Measurements from ENCODE around the gene GPR107.

GPR107 gene

DNA sequence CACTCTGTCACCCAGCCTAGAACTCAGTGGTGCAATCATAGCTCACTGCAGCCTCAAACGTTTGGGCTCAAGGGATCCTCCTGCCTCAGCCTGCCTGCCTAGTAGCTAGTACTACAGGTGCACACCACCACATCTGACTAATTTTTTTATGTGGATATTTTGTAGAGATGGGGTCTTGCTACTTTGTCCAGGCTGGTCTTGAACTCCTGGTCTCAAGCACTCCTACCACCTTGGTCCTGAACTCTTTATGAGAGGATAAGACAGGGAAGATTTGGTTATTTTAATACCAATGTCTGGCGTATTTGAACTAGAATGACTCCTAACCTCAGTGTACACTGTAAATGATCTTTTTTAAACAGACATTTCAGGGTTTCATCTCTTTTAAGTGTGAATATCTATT, 9.0 kb downstream of the GPR107 start:
- TF ChIP-seq, protein P1, sequence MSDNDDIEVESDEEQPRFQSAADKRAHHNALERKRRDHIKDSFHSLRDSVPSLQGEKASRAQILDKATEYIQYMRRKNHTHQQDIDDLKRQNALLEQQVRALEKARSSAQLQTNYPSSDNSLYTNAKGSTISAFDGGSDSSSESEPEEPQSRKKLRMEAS (IDR thresholded peaks at IDR 0.05): no peak
- TF ChIP-seq RAD21 (IDR thresholded peaks at IDR 0.05; ENCODE audit: low read depth) (no peak), TEAD4 (IDR thresholded peaks at IDR 0.05) (no peak), TCF12 (IDR thresholded peaks at IDR 0.05; ENCODE audit: low read depth) (no peak), CREB1 (IDR thresholded peaks at IDR 0.05; ENCODE audit: low read depth) (no peak), TAF1 (IDR thresholded peaks at IDR 0.05; ENCODE audit: low read depth) (no peak), EP300 (IDR thresholded peaks at IDR 0.05; ENCODE audit: borderline replicate concordance) (no peak), ZBTB7A (IDR thresholded peaks at IDR 0.05; ENCODE audit: low read depth) (no peak), NFIC (IDR thresholded peaks at IDR 0.05) (no peak), YY1 (IDR thresholded peaks at IDR 0.05; ENCODE audit: low read depth) (no peak), FOXM1 (IDR thresholded peaks at IDR 0.05; ENCODE audit: borderline replicate concordance, low read depth) (no peak), EGR1 (IDR thresholded peaks at IDR 0.05) (no peak), CEBPB (IDR thresholded peaks at IDR 0.05) (no peak)
- TF ChIP-seq, protein P2, sequence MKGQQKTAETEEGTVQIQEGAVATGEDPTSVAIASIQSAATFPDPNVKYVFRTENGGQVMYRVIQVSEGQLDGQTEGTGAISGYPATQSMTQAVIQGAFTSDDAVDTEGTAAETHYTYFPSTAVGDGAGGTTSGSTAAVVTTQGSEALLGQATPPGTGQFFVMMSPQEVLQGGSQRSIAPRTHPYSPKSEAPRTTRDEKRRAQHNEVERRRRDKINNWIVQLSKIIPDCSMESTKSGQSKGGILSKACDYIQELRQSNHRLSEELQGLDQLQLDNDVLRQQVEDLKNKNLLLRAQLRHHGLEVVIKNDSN (IDR thresholded peaks at IDR 0.05): no peak
- TF ChIP-seq, protein P3, sequence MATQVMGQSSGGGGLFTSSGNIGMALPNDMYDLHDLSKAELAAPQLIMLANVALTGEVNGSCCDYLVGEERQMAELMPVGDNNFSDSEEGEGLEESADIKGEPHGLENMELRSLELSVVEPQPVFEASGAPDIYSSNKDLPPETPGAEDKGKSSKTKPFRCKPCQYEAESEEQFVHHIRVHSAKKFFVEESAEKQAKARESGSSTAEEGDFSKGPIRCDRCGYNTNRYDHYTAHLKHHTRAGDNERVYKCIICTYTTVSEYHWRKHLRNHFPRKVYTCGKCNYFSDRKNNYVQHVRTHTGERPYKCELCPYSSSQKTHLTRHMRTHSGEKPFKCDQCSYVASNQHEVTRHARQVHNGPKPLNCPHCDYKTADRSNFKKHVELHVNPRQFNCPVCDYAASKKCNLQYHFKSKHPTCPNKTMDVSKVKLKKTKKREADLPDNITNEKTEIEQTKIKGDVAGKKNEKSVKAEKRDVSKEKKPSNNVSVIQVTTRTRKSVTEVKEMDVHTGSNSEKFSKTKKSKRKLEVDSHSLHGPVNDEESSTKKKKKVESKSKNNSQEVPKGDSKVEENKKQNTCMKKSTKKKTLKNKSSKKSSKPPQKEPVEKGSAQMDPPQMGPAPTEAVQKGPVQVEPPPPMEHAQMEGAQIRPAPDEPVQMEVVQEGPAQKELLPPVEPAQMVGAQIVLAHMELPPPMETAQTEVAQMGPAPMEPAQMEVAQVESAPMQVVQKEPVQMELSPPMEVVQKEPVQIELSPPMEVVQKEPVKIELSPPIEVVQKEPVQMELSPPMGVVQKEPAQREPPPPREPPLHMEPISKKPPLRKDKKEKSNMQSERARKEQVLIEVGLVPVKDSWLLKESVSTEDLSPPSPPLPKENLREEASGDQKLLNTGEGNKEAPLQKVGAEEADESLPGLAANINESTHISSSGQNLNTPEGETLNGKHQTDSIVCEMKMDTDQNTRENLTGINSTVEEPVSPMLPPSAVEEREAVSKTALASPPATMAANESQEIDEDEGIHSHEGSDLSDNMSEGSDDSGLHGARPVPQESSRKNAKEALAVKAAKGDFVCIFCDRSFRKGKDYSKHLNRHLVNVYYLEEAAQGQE (IDR thresholded peaks at IDR 0.05; ENCODE audit: low read depth): no peak

DNA sequence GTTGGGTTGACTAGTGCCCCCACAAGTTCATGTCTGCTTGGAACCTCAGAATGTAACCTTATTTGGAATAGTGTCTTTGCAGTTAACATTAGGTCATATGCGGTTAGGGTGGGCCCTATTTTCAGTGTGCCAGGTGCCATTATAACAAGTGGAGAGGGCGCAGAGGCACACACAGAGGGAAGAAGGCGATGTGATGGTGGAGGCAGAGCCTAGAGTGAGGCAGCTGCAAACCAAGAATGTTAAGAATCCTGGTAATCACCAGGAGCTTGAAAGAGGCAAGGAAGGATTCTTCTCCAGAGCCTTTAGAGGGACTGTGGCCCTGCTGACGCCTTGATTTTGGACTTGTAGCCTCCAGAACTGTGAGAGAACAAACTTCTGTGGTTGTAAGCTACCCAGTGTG, 10.9 kb downstream of the GPR107 start:
- TF ChIP-seq TEAD4 (IDR thresholded peaks at IDR 0.05): no peak
- no peak for TF ChIP-seq CREB1 (IDR thresholded peaks at IDR 0.05; ENCODE audit: low read depth)
- no peak for TF ChIP-seq NFIC (IDR thresholded peaks at IDR 0.05)
- TF ChIP-seq TAF1 (IDR thresholded peaks at IDR 0.05; ENCODE audit: low read depth): no peak
- TF ChIP-seq, protein P1 (IDR thresholded peaks at IDR 0.05): no peak

DNA sequence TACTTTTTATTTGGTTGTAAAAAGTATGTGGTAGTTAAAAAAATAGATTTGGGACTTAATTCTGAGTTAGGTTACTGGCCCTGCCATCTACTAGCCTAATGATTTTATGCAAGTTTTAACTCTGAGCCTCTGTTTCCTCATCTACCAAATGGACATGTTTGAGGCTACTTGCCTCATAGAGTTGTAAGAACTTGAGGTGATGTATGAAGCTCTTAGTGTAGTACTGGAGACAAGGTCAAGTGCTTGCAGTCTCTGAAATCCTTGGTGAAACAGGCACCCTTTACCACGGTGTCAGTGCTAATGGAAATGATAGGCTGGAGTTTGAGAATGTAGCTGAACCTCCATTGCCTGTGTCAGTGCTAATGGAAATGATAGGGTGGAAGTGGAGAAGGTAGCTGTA, 15.3 kb downstream of the GPR107 start:
- TF ChIP-seq FOXM1 (IDR thresholded peaks at IDR 0.05; ENCODE audit: borderline replicate concordance, low read depth): no peak
- TF ChIP-seq, protein P1 (IDR thresholded peaks at IDR 0.05): no peak
- TF ChIP-seq, protein P2 (IDR thresholded peaks at IDR 0.05): no peak
- no peak for TF ChIP-seq TAF1 (IDR thresholded peaks at IDR 0.05; ENCODE audit: low read depth)
- no peak for TF ChIP-seq RAD21 (IDR thresholded peaks at IDR 0.05; ENCODE audit: low read depth)
- no peak for TF ChIP-seq ZBTB7A (IDR thresholded peaks at IDR 0.05; ENCODE audit: low read depth)
- TF ChIP-seq NFIC (IDR thresholded peaks at IDR 0.05): no peak
- TF ChIP-seq YY1 (IDR thresholded peaks at IDR 0.05; ENCODE audit: low read depth): no peak
- no peak for TF ChIP-seq TEAD4 (IDR thresholded peaks at IDR 0.05)
- TF ChIP-seq CREB1 (IDR thresholded peaks at IDR 0.05; ENCODE audit: low read depth): no peak
- TF ChIP-seq, protein P3 (IDR thresholded peaks at IDR 0.05; ENCODE audit: low read depth): no peak

DNA sequence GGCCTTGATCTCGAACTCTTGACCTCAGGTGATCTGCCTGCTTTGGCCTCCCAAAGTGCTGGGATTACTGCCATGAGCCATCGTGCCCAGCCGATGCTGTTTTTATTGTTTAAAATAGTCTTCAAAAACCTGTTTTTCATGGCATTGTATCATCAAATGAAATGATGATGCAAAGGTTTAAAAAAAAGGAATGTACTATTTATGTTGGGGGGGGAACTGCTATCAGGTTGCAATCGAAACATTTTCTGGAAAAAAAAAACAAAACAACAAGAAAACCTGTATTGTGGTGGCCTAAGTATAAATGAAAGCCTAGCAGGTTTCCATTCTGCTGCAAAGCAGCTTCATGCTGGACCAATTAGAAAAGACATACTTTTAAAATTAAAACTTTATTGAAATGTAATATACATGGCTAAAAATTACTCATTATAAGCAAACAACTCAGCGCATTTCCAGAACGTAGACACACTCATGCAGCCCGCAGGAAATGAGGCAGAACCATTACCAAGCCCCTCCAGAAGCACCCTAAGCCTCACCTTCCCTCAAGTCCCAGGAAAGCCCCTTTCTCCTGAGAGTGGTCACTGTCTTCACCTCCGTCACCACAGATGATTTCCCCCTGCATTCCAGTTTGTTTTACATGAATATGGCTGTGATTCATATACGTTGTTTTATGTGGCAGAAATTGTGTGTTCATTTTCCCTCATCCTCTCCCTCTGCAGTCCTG, 19.0 kb downstream of the GPR107 start:
- no peak for TF ChIP-seq ZBTB7A (IDR thresholded peaks at IDR 0.05; ENCODE audit: low read depth)
- TF ChIP-seq, protein P2 (IDR thresholded peaks at IDR 0.05): no peak
- TF ChIP-seq TEAD4 (IDR thresholded peaks at IDR 0.05): no peak
- no peak for TF ChIP-seq TAF1 (IDR thresholded peaks at IDR 0.05; ENCODE audit: low read depth)
- no peak for TF ChIP-seq YY1 (IDR thresholded peaks at IDR 0.05; ENCODE audit: low read depth)
- TF ChIP-seq, protein P3 (IDR thresholded peaks at IDR 0.05; ENCODE audit: low read depth): no peak
- no peak for TF ChIP-seq RAD21 (IDR thresholded peaks at IDR 0.05; ENCODE audit: low read depth)
- no peak for TF ChIP-seq EP300 (IDR thresholded peaks at IDR 0.05; ENCODE audit: borderline replicate concordance)
- TF ChIP-seq NFIC (IDR thresholded peaks at IDR 0.05): no peak
- no peak for TF ChIP-seq CREB1 (IDR thresholded peaks at IDR 0.05; ENCODE audit: low read depth)
- no peak for TF ChIP-seq TCF12 (IDR thresholded peaks at IDR 0.05; ENCODE audit: low read depth)
- TF ChIP-seq, protein P1 (IDR thresholded peaks at IDR 0.05): no peak
- no peak for TF ChIP-seq CEBPB (IDR thresholded peaks at IDR 0.05)
- no peak for TF ChIP-seq EGR1 (IDR thresholded peaks at IDR 0.05)
- TF ChIP-seq FOXM1 (IDR thresholded peaks at IDR 0.05; ENCODE audit: borderline replicate concordance, low read depth): no peak
